ENCODE results near the gene NUMA1. TPM values are rescaled to one million over a fixed set of nuclear protein-coding genes. Genes with fewer than 3 reads are reported as not detected.

NUMA1 gene
- total and polyA plus RNA-seq, 4 donors = 40.4 to 322 (median 196) TPM

- Histone ChIP-seq H3K27me3 (ENCODE audit: control insufficient read depth in 1 of 2, insufficient read depth in 2 of 2, low read length in 1 of 2) (peaks cover 0 to 2% of the 10 kb centered on the region in 2 donors), H3K27ac (ENCODE audit: low read depth in 1 of 2, low read length in 2 of 2) (no peak overlapping the region), H3K9me3 (ENCODE audit: control insufficient read depth, low read length) (no peaks in the 10 kb centered on the region), H3K36me3 (ENCODE audit: control insufficient read depth in 1 of 2, insufficient read depth in 2 of 2, low read length in 1 of 2) (no peaks in the 10 kb centered on the region), H3K4me1 (ENCODE audit: control insufficient read depth in 1 of 2, insufficient read depth in 2 of 2, low read length in 2 of 2) (no peaks in the 10 kb centered on the region), H3K4me3 (ENCODE audit: low read length in 2 of 2) (no peak overlapping the region)
- no peak for DNase-seq
- intact Hi-C loops (cut with DNase I) = loop anchor here in 1 of 2 donors (10.0 kb wide), 1 partner anchor 116 kb away; no protein-coding TSS in a partner anchor
- no peak for ATAC-seq (ENCODE audit: low FRiP score)
- 76 to 79% methylated on average over 6 of the region's 6 CpGs for WGBS, 2 donors
Observed at GRCh38 chr11:72119198-72119597, 38.9 kb upstream of the NUMA1 start.

DNA sequence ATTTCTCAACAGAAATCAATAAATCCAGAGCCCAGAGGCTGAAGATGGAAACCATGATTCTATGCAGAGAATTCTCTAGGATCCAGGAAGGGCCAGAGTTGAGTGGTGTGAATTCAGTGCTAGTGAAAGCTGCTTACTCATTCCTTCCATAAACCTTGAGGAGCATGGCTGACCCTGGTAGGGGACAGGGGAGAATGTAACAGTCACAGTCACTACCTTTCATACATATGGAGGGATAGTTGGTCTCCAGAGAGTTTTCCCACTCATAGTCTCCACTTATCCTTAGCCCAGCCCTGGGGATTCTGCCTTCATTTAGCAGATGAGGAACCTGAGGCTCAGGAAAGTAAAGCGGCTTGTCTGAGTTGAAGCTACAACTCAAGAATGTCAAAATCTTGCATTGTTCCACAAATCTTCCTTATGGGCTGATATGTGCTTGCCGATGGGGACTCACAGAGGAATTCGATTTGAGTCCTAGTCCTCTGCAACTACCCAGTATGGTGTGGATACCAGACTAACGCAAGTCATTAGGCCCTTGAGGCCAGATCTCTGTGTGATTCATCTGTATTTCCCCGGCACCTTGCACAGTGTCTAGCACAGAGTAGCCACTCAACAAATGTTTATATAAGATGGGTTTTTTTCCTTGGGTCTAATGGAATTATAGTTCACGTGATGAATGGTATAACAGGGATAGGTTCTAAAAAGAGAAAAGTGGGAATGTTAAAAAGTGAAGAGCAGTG, 35.8 kb upstream of the NUMA1 start:
- intact Hi-C loops (cut with DNase I) = loop anchor here in 1 of 2 donors (10.0 kb wide), 1 partner anchor 119 kb away; no protein-coding TSS in a partner anchor
- DNase-seq (no peak), ATAC-seq (ENCODE audit: low FRiP score) (no peak)
- Histone ChIP-seq H3K4me3 (ENCODE audit: low read length in 2 of 2) (no peak overlapping the region), H3K4me1 (ENCODE audit: control insufficient read depth in 1 of 2, insufficient read depth in 2 of 2, low read length in 2 of 2) (no peaks in the 10 kb centered on the region), H3K27ac (ENCODE audit: low read depth in 1 of 2, low read length in 2 of 2) (no peak overlapping the region), H3K9me3 (ENCODE audit: control insufficient read depth, low read length) (no peaks in the 10 kb centered on the region), H3K36me3 (ENCODE audit: control insufficient read depth in 1 of 2, insufficient read depth in 2 of 2, low read length in 1 of 2) (no peaks in the 10 kb centered on the region), H3K27me3 (ENCODE audit: control insufficient read depth in 1 of 2, insufficient read depth in 2 of 2, low read length in 1 of 2) (no peaks in the 10 kb centered on the region)
- WGBS, 2 donors = 91 to 93% methylated on average over 6 of the region's 6 CpGs

GRCh38 chr11:72114570-72114969, 34.2 kb upstream of the NUMA1 start:
- no peaks in the 10 kb centered on the region for H3K4me1 ChIP-seq (ENCODE audit: control insufficient read depth in 1 of 2, insufficient read depth in 2 of 2, low read length in 2 of 2)
- H3K9me3 ChIP-seq (ENCODE audit: control insufficient read depth, low read length) = no peaks in the 10 kb centered on the region
- no peaks in the 10 kb centered on the region for H3K36me3 ChIP-seq (ENCODE audit: control insufficient read depth in 1 of 2, insufficient read depth in 2 of 2, low read length in 1 of 2)
- H3K27ac ChIP-seq (ENCODE audit: low read depth in 1 of 2, low read length in 2 of 2) = no peak overlapping the region
- ATAC-seq (ENCODE audit: low FRiP score) (no peak), DNase-seq (no peak)
- WGBS, 2 donors = 97 to 100% methylated on average over 1 of the region's 1 CpG
- intact Hi-C loops (cut with DNase I) = loop anchor here in 1 of 2 donors (10.0 kb wide), 1 partner anchor 120 kb away; no protein-coding TSS in a partner anchor
- H3K27me3 ChIP-seq (ENCODE audit: control insufficient read depth in 1 of 2, insufficient read depth in 2 of 2, low read length in 1 of 2) = no peaks in the 10 kb centered on the region
- no peak overlapping the region for H3K4me3 ChIP-seq (ENCODE audit: low read length in 2 of 2)

DNA sequence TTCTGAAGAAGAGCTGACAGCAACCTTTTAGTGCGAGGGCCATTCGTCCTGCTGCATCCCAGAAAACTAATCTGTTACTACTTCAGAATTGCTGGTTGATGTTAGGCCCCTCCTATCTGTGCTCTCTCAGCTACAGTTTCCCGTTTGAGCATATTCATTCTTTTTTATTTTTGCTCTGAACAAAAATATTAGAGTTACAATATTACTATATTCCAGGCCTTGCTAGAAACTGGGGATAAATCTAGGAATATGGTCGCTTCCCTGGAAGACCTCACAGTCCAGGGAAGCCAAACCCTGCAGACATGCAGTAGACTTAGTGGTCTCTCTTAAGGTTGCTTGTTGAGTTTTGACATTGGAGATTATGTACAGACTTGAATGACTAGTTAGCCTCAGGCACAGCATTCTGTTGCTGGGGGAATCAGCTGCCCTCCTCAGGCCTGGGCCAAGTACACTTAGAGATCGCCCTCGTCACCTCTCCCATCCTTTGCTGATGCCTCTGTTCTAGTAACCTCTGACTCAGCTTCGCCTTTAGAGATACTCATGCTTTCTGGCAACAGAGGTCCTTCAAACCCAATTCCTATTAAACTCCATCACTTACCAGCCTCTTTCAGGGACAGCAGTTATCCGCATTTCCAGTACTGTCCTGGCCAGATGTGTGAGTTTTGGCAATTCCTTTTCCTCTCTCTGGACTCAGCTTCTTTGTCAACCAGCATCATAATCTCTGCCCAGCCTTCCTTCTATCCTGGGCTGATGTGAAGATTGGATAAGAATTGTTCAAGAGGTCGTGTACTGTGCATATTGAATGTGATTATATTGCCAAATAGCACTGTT, 32.9 kb upstream of the NUMA1 start:
- no peak for ATAC-seq (ENCODE audit: low FRiP score)
- no peaks in the 10 kb centered on the region for H3K4me1 ChIP-seq (ENCODE audit: control insufficient read depth in 1 of 2, insufficient read depth in 2 of 2, low read length in 2 of 2)
- whole genome bisulfite sequencing, 2 donors = 65% methylated on average over 9 of the region's 9 CpGs
- no peaks in the 10 kb centered on the region for H3K36me3 ChIP-seq (ENCODE audit: control insufficient read depth in 1 of 2, insufficient read depth in 2 of 2, low read length in 1 of 2)
- DNase-seq = no peak
- intact Hi-C loops (cut with DNase I) = loop anchor here (1.0 to 10.0 kb wide), 3 partner anchors 10 to 184 kb away; partner anchors contain the start of genes LAMTOR1 (in 1 of the 2), RNF121 (in 1 of the 2) and XNDC1N (in 1 of the 2)
- H3K27ac ChIP-seq (ENCODE audit: low read depth in 1 of 2, low read length in 2 of 2) = peak overlapping the region in 1 of 2 donors; percentile 73
- no peaks in the 10 kb centered on the region for H3K9me3 ChIP-seq (ENCODE audit: control insufficient read depth, low read length)
- no peak overlapping the region for H3K4me3 ChIP-seq (ENCODE audit: low read length in 2 of 2)
- no peaks in the 10 kb centered on the region for H3K27me3 ChIP-seq (ENCODE audit: control insufficient read depth in 1 of 2, insufficient read depth in 2 of 2, low read length in 1 of 2)

GRCh38 chr11:72112143-72112977, 32.0 kb upstream of the NUMA1 start, which contains the start of gene ANAPC15:
Gene ANAPC15, minus strand, starts transcription at chr11:72112695. Its CDS starts 1,419 bp downstream, at chr11:72111276.
- peak; percentile 98 to 99 for DNase-seq
- intact Hi-C loops (cut with DNase I) = loop anchor here (1.0 to 10.0 kb wide), 3 partner anchors 9 to 184 kb away; partner anchors contain the start of genes LAMTOR1 (in 1 of the 2), RNF121 (in 1 of the 2) and XNDC1N (in 1 of the 2)

GRCh38 chr11:72111300-72112142, 31.2 kb upstream of the NUMA1 start:
- Histone ChIP-seq H3K27ac (ENCODE audit: low read depth in 1 of 2, low read length in 2 of 2) (peak overlapping the region; percentile 87 to 99), H3K27me3 (ENCODE audit: control insufficient read depth in 1 of 2, insufficient read depth in 2 of 2, low read length in 1 of 2) (no peaks in the 10 kb centered on the region), H3K36me3 (ENCODE audit: control insufficient read depth in 1 of 2, insufficient read depth in 2 of 2, low read length in 1 of 2) (no peaks in the 10 kb centered on the region), H3K9me3 (ENCODE audit: control insufficient read depth, low read length) (no peaks in the 10 kb centered on the region), H3K4me3 (ENCODE audit: low read length in 2 of 2) (peak overlapping the region; percentile 9 to 21), H3K4me1 (ENCODE audit: control insufficient read depth in 1 of 2, insufficient read depth in 2 of 2, low read length in 2 of 2) (no peaks in the 10 kb centered on the region)
- intact Hi-C loops (cut with DNase I) = loop anchor here (1.0 to 10.0 kb wide), 3 partner anchors 8 to 183 kb away; partner anchors contain the start of genes LAMTOR1 (in 1 of the 2), RNF121 (in 1 of the 2) and XNDC1N (in 1 of the 2)
- ATAC-seq (ENCODE audit: low FRiP score) (no peak), DNase-seq (no peak)
- 0 to 1% methylated on average over 10 of the region's 10 CpGs for WGBS, 2 donors

More at GRCh38 chr11:72112143-72112977, 32.0 kb upstream of the NUMA1 start, which contains the start of gene ANAPC15:
- Histone ChIP-seq H3K27ac (ENCODE audit: low read depth in 1 of 2, low read length in 2 of 2) (peak within 1 kb of the TSS; percentile 87 to 99), H3K4me3 (ENCODE audit: low read length in 2 of 2) (peak within 1 kb of the TSS; percentile 21 to 71), H3K36me3 (ENCODE audit: control insufficient read depth in 1 of 2, insufficient read depth in 2 of 2, low read length in 1 of 2) (no peaks in the 10 kb centered on the region), H3K27me3 (ENCODE audit: control insufficient read depth in 1 of 2, insufficient read depth in 2 of 2, low read length in 1 of 2) (no peaks in the 10 kb centered on the region), H3K4me1 (ENCODE audit: control insufficient read depth in 1 of 2, insufficient read depth in 2 of 2, low read length in 2 of 2) (no peaks in the 10 kb centered on the region), H3K9me3 (ENCODE audit: control insufficient read depth, low read length) (no peaks in the 10 kb centered on the region)
- WGBS, 2 donors = 0% methylated on average over 49 of the region's 49 CpGs
- ATAC-seq (ENCODE audit: low FRiP score) = peak; percentile 97

DNA sequence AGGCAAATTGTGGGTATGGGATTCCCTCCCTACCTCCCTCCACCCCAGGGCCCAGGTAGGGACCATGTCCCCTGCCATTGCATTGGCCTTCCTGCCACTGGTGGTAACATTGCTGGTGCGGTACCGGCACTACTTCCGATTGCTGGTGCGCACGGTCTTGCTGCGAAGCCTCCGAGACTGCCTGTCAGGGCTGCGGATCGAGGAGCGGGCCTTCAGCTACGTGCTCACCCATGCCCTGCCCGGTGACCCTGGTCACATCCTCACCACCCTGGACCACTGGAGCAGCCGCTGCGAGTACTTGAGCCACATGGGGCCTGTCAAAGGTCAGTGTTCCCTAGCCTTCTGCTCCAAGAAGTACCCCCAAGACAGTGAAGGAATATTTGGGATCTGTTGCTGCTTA, 25.5 kb upstream of the NUMA1 start, which contains the start of gene TOMT:
Gene TOMT, plus strand, starts transcription at position 37 of the 400 bp plus-strand sequence. Its CDS starts 28 bp downstream, at position 65.
- Histone ChIP-seq H3K4me1 (ENCODE audit: control insufficient read depth in 1 of 2, insufficient read depth in 2 of 2, low read length in 2 of 2) (no peaks in the 10 kb centered on the region), H3K27ac (ENCODE audit: low read depth in 1 of 2, low read length in 2 of 2) (no peak within 1 kb of the TSS), H3K27me3 (ENCODE audit: control insufficient read depth in 1 of 2, insufficient read depth in 2 of 2, low read length in 1 of 2) (no peaks in the 10 kb centered on the region), H3K4me3 (ENCODE audit: low read length in 2 of 2) (no peak within 1 kb of the TSS), H3K9me3 (ENCODE audit: control insufficient read depth, low read length) (no peaks in the 10 kb centered on the region), H3K36me3 (ENCODE audit: control insufficient read depth in 1 of 2, insufficient read depth in 2 of 2, low read length in 1 of 2) (no peaks in the 10 kb centered on the region)
- ATAC-seq (ENCODE audit: low FRiP score) (no peak), DNase-seq (no peak)
- intact Hi-C loops (cut with DNase I) = no loop called here
- WGBS, 2 donors = 94 to 95% methylated on average over 14 of the region's 14 CpGs
